ENCODE results near the gene MUC3A.

DNA sequence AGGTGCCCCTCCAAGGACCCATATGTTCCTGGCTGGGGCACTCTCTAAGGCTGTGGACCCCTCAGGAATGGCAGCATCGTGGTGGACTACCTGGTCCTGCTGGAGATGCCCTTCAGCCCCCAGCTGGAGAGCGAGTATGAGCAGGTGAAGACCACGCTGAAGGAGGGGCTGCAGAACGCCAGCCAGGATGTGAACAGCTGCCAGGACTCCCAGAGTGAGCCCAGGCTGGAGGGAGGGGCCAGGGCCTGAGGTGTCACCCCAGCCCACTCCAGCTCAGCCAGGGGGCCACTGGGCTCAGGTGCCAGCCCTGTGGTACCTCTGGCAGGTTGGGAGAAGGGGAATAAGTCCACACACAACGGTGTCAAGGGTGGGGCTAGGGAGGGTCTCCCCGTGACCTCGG is 15.3 kb downstream of the MUC3A start:
- TF ChIP-seq POLR2AphosphoS5 (IDR thresholded peaks at IDR 0.05): no peak
- TF ChIP-seq, protein P1, sequence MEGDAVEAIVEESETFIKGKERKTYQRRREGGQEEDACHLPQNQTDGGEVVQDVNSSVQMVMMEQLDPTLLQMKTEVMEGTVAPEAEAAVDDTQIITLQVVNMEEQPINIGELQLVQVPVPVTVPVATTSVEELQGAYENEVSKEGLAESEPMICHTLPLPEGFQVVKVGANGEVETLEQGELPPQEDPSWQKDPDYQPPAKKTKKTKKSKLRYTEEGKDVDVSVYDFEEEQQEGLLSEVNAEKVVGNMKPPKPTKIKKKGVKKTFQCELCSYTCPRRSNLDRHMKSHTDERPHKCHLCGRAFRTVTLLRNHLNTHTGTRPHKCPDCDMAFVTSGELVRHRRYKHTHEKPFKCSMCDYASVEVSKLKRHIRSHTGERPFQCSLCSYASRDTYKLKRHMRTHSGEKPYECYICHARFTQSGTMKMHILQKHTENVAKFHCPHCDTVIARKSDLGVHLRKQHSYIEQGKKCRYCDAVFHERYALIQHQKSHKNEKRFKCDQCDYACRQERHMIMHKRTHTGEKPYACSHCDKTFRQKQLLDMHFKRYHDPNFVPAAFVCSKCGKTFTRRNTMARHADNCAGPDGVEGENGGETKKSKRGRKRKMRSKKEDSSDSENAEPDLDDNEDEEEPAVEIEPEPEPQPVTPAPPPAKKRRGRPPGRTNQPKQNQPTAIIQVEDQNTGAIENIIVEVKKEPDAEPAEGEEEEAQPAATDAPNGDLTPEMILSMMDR (IDR thresholded peaks at IDR 0.05): no peak
- TF ChIP-seq POLR2A (IDR thresholded peaks at IDR 0.05): no peak
